IPS-18c (cell line): Measurements from ENCODE around the gene HHEX.
"Not testable (repeated sequence)": the region's sequence is repeated elsewhere in the genome, so short reads cannot be mapped to it uniquely, and the experiment has no call there.

Experiments used
- H3K4me3 ChIP-seq: 2 replicates; pipeline ENCODE4 v1.7.0; 2013; ENCODE audit warnings: low read depth, mild to moderate bottlenecking, low read length, moderate library complexity; ENCODE audit not compliant: insufficient read depth
- H3K9me3 ChIP-seq: one replicate; pipeline ENCODE4 v1.6.1; 2013; ENCODE audit warnings: mild to moderate bottlenecking, low read length, moderate library complexity; ENCODE audit not compliant: control insufficient read depth, insufficient read depth

Gene HHEX

DNA sequence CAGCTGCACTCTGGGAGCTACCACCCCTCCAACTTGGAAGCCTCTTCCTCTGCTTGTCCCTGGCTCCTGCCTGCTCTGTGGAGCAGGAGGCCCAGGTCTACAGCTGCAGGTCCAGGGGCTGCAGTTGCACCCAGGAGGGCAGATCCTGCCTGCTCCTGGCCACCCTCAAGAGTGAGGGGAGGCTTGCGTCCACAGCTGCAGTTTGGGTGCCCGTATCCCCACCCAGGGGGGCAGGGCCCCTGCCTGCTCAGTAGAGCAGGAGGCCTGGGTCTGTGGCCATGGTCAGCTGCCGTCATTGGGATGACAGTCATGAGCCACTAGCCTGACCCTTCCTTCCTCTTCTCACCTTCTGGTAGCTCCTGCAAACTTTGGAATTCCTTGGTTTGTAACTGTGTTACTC, 25.1 kb downstream of the HHEX start:
- peaks cover 2% of the 10 kb centered on the region for H3K9me3 ChIP-seq
- no peak overlapping the region for H3K4me3 ChIP-seq

DNA sequence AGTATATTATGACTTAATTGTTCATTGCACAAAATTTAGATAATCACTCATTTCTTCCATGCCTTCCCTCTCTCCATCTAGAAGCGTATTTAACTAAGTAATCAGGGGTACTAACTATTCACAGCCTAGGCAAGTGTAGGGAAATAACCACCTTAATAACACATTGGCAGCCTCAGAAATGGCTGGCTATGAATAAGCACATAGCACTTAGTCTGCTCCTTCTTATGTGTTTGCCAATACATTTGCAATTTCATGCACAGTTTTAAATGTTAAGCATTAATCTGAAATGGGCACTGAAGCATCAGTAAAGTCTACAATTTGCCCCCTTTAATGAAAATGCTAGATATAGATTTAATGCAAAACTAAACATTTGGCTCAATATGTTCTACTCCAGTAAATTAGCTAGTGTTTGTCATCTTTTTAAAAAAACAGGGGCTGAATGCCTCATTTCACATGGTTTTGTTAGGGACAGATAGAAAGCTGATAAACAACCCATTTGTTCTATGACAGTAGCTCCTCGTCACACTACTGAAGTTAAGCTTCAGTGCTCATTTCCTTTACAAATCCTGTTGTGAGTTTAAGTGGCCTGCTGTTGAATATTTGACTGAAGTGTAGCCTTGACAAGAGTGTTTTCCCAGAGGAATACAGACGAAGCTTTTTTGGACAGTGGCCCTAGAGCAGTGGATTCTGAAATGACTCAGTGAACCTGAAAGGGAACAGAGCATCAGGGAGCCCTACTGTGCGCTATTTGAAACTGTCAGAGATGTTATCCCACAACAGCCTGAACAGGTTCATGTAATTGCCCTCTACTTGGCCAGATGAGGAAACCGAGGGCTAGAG, 30.5 kb downstream of the HHEX start:
- Histone ChIP-seq H3K9me3 (no peaks in the 10 kb centered on the region), H3K4me3 (no peak overlapping the region)

GRCh38 chr10:92720831-92721165, 31.0 kb downstream of the HHEX start:
- no peak overlapping the region for H3K4me3 ChIP-seq
- H3K9me3 ChIP-seq, result no peaks in the 10 kb centered on the region

GRCh38 chr10:92722349-92722748, 32.6 kb downstream of the HHEX start:
- no peak overlapping the region for H3K4me3 ChIP-seq
- H3K9me3 ChIP-seq, result no peaks in the 10 kb centered on the region

DNA sequence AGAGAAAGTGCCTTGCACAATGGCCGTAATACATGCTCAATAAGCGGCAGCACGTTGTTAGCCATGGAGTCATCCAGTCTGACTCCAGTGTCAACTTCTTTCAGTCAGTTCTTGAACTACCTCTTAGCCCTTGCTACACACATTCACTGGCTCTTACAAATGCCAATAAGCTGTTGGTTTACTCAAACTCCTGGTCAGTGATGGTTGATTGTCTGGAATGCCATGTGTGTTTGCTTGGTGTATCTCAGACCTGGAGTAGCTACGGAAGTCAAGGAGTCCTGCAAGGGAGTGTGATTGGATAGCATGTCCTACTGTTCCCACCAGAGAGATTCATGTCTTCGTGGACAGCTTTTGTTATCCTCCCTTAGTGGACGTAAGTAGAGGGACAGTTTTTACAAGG, 37.4 kb downstream of the HHEX start:
- Histone ChIP-seq H3K4me3 (no peak overlapping the region), H3K9me3 (peaks cover 2% of the 10 kb centered on the region)

- no peak overlapping the region for H3K4me3 ChIP-seq
- peaks cover 2% of the 10 kb centered on the region for H3K9me3 ChIP-seq
These were observed 37.8 kb downstream of the HHEX start for GRCh38 chr10:92727550-92727949.

GRCh38 chr10:92729886-92730285, 40.1 kb downstream of the HHEX start:
- H3K9me3 ChIP-seq, result peaks cover 2% of the 10 kb centered on the region
- no peak overlapping the region for H3K4me3 ChIP-seq

DNA sequence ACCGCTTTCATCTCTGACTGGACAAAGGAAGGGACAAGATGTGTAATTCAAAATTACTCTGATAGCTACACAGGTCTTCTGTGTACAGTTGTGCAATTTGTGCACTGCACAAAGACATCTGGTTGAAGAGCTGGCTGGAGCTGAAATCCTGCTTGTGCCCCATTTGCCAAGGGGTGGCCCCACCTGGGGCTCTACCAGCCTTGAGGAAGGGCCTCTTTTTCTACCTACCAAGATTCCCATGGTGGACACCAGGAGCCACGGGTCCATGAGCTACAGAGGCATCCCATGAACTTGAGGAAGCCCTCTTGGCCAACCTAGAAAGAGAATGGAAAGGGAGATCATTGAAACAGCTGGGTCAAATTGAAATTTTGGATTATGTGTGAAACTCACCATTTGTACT, 43.2 kb downstream of the HHEX start:
- no peak overlapping the region for H3K4me3 ChIP-seq

DNA sequence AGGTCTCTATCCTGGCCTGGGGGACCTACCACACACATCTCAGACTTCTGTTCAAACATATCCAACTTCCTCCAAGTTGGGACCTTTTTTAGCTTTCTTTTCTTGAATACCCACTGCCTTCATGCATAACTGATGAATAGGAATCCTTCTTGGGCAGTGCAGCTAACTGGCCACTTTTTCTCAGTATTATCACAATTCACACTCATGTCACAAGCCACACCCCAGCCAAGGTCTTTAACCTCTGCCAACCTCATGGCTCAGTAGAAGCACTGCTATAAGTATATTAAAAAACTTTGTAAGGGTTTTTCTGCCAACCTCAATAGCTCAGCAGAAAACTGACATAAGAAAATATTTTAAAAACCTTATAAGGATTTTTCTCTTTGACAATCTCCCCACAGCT, 44.5 kb downstream of the HHEX start:
- Histone ChIP-seq H3K4me3 (no peak overlapping the region), H3K9me3 (peaks cover 2% of the 10 kb centered on the region)

More for the DNA sequence above, 43.2 kb downstream of the HHEX start:
- H3K9me3 ChIP-seq, result peaks cover 2% of the 10 kb centered on the region

DNA sequence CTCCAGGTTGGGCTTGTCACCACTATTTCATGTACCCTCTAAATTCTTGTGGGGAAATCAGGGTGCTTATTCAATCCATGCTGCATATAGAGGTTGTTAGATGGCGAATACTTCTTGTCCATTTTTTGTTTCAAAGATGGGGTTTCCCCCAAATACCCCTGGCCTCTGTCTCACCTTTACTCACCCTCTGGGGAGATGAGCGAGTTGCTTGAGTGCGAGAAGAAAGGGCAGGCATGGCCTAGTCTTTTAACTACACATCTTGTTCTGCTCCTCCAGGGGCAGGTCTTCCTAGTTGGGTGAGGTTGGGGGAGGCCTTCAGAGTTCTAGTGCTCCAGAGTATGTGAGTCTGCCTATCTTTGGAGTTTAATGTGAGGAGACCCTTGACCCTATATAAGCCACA, 46.2 kb downstream of the HHEX start:
- H3K4me3 ChIP-seq, result no peak overlapping the region
- H3K9me3 ChIP-seq, result no peaks in the 10 kb centered on the region

DNA sequence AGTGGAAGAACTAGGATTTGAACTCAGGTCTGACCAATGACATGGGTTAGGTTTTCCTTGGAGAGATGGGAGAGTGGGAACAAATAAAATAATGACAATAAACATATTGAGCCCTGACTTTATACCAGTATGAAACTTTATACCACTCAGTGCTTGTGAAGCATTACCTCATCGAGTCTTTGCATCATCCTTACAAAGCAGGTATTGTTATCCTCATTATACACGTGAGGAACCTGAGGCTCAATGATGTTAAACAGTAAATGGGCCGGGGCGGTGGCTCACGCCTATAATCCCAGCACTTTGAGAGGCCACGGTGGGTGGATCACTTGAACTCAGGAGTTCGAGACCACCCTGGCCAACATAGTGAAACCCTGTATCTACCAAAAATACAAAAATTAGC, 47.7 kb downstream of the HHEX start:
- Histone ChIP-seq H3K9me3 (no peaks in the 10 kb centered on the region), H3K4me3 (no peak overlapping the region)

DNA sequence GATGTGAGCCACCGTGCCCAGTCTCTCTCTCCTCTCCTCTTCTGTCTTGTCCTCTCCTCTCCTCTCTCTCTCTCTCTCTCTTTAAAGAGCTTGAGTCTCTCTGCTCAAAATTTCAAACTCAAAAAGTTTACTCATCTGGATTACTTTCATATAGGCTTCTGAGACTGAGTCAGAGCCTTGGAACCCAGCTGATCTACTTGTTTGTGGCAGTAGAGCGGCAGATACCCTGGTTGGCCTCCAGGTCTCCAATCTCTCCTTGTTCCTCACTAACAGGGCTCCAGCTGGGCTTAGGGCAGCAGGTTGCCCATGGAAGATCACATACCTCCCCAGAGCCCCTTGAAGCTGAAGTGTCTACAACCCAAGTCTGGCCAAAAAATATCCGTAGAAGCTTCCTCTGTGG, 51.0 kb downstream of the HHEX start:
- Histone ChIP-seq H3K9me3 (no peaks in the 10 kb centered on the region), H3K4me3 (no peak overlapping the region)

- H3K4me3 ChIP-seq, H3K9me3 ChIP-seq: not testable (repeated sequence)
These were observed 52.0 kb downstream of the HHEX start for GRCh38 chr10:92741741-92742140.

- H3K9me3 ChIP-seq, result no peaks in the 10 kb centered on the region
- H3K4me3 ChIP-seq, result no peak overlapping the region
These were observed 52.8 kb downstream of the HHEX start for GRCh38 chr10:92742331-92743228.
